Measurements from ENCODE around the gene SHH. TPM values are rescaled to one million over a fixed set of nuclear protein-coding genes. Genes with fewer than 3 reads are reported as not detected.

The SHH gene
- total RNA-seq, 1 experiment from 2014 or later, result 0.26 TPM

GRCh38 chr7:155790666-155791065, 21.6 kb downstream of the SHH start:
- Mint-ChIP-seq H3K9me3 (peaks cover 3% of the 10 kb centered on the region; the same call in 1 of the 2 replicates), H3K4me3 (no peak overlapping the region), H3K27me3 (ENCODE audit: low read depth) (peaks cover 35% of the 10 kb centered on the region), H3K36me3 (no peaks in the 10 kb centered on the region), H3K4me1 (peaks cover 4% of the 10 kb centered on the region), H3K27ac (no peak overlapping the region)
- POLR2A ChIA-PET, result no interaction called here
- DNase-seq (ENCODE audit: low spot score), result no peak
- ATAC-seq, result no peak
- CTCF ChIA-PET, result interaction anchor here (0.5 to 1.2 kb wide), 2 partner anchors 192 to 345 kb away, joined by 3 to 4 read pairs; no protein-coding TSS in a partner anchor
- no peak for TF ChIP-seq ESRRA (CRISPR knock-in tag; IDR thresholded peaks at IDR 0.05; ENCODE audit: borderline replicate concordance)
- TF ChIP-seq, protein P1, sequence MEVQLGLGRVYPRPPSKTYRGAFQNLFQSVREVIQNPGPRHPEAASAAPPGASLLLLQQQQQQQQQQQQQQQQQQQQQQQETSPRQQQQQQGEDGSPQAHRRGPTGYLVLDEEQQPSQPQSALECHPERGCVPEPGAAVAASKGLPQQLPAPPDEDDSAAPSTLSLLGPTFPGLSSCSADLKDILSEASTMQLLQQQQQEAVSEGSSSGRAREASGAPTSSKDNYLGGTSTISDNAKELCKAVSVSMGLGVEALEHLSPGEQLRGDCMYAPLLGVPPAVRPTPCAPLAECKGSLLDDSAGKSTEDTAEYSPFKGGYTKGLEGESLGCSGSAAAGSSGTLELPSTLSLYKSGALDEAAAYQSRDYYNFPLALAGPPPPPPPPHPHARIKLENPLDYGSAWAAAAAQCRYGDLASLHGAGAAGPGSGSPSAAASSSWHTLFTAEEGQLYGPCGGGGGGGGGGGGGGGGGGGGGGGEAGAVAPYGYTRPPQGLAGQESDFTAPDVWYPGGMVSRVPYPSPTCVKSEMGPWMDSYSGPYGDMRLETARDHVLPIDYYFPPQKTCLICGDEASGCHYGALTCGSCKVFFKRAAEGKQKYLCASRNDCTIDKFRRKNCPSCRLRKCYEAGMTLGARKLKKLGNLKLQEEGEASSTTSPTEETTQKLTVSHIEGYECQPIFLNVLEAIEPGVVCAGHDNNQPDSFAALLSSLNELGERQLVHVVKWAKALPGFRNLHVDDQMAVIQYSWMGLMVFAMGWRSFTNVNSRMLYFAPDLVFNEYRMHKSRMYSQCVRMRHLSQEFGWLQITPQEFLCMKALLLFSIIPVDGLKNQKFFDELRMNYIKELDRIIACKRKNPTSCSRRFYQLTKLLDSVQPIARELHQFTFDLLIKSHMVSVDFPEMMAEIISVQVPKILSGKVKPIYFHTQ (CRISPR knock-in tag; IDR thresholded peaks at IDR 0.05), result no peak
- TF ChIP-seq ZNF532 (CRISPR knock-in tag; IDR thresholded peaks at IDR 0.05; ENCODE audit: borderline replicate concordance), result no peak
- no peak for TF ChIP-seq OVOL2 (CRISPR knock-in tag; IDR thresholded peaks at IDR 0.05; ENCODE audit: borderline replicate concordance)
- TF ChIP-seq, protein P2, sequence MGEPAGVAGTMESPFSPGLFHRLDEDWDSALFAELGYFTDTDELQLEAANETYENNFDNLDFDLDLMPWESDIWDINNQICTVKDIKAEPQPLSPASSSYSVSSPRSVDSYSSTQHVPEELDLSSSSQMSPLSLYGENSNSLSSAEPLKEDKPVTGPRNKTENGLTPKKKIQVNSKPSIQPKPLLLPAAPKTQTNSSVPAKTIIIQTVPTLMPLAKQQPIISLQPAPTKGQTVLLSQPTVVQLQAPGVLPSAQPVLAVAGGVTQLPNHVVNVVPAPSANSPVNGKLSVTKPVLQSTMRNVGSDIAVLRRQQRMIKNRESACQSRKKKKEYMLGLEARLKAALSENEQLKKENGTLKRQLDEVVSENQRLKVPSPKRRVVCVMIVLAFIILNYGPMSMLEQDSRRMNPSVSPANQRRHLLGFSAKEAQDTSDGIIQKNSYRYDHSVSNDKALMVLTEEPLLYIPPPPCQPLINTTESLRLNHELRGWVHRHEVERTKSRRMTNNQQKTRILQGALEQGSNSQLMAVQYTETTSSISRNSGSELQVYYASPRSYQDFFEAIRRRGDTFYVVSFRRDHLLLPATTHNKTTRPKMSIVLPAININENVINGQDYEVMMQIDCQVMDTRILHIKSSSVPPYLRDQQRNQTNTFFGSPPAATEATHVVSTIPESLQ (CRISPR knock-in tag; IDR thresholded peaks at IDR 0.05), result no peak
- no peak for TF ChIP-seq CBFB (CRISPR knock-in tag; IDR thresholded peaks at IDR 0.05; ENCODE audit: low read depth)
- no peak for TF ChIP-seq SMAD3 (CRISPR knock-in tag; IDR thresholded peaks at IDR 0.05; ENCODE audit: borderline replicate concordance)
- TF ChIP-seq ZNF121 (CRISPR knock-in tag; IDR thresholded peaks at IDR 0.05), result no peak
- no peak for TF ChIP-seq TP53 (CRISPR knock-in tag; IDR thresholded peaks at IDR 0.05)
- TF ChIP-seq, protein P3, sequence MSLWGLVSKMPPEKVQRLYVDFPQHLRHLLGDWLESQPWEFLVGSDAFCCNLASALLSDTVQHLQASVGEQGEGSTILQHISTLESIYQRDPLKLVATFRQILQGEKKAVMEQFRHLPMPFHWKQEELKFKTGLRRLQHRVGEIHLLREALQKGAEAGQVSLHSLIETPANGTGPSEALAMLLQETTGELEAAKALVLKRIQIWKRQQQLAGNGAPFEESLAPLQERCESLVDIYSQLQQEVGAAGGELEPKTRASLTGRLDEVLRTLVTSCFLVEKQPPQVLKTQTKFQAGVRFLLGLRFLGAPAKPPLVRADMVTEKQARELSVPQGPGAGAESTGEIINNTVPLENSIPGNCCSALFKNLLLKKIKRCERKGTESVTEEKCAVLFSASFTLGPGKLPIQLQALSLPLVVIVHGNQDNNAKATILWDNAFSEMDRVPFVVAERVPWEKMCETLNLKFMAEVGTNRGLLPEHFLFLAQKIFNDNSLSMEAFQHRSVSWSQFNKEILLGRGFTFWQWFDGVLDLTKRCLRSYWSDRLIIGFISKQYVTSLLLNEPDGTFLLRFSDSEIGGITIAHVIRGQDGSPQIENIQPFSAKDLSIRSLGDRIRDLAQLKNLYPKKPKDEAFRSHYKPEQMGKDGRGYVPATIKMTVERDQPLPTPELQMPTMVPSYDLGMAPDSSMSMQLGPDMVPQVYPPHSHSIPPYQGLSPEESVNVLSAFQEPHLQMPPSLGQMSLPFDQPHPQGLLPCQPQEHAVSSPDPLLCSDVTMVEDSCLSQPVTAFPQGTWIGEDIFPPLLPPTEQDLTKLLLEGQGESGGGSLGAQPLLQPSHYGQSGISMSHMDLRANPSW (CRISPR knock-in tag; conservative IDR thresholded peaks at IDR 0.05; ENCODE audit: low read depth), result no peak
- TF ChIP-seq SP1 (CRISPR knock-in tag; conservative IDR thresholded peaks at IDR 0.05), result no peak
- no peak for TF ChIP-seq SOX15 (CRISPR knock-in tag; IDR thresholded peaks at IDR 0.05)
- TF ChIP-seq FOXK1 (CRISPR knock-in tag; IDR thresholded peaks at IDR 0.05), result no peak
- TF ChIP-seq, protein P4, sequence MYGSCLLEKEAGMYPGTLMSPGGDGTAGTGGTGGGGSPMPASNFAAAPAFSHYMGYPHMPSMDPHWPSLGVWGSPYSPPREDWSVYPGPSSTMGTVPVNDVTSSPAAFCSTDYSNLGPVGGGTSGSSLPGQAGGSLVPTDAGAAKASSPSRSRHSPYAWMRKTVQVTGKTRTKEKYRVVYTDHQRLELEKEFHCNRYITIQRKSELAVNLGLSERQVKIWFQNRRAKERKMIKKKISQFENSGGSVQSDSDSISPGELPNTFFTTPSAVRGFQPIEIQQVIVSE (CRISPR knock-in tag; IDR thresholded peaks at IDR 0.05; ENCODE audit: borderline replicate concordance), result no peak
- no peak for TF ChIP-seq PRRX2 (CRISPR knock-in tag; IDR thresholded peaks at IDR 0.05)
- TF ChIP-seq E2F4 (CRISPR knock-in tag; IDR thresholded peaks at IDR 0.05; ENCODE audit: borderline replicate concordance, low read depth), result no peak
- no peak for TF ChIP-seq ZNF219 (CRISPR knock-in tag; IDR thresholded peaks at IDR 0.05; ENCODE audit: borderline replicate concordance)
- no peak for TF ChIP-seq ATF2 (CRISPR knock-in tag; IDR thresholded peaks at IDR 0.05; ENCODE audit: borderline replicate concordance, low read depth)
- TF ChIP-seq, protein P5, sequence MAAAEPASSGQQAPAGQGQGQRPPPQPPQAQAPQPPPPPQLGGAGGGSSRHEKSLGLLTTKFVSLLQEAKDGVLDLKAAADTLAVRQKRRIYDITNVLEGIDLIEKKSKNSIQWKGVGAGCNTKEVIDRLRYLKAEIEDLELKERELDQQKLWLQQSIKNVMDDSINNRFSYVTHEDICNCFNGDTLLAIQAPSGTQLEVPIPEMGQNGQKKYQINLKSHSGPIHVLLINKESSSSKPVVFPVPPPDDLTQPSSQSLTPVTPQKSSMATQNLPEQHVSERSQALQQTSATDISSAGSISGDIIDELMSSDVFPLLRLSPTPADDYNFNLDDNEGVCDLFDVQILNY (CRISPR knock-in tag; IDR thresholded peaks at IDR 0.05), result no peak
- TF ChIP-seq, protein P6, sequence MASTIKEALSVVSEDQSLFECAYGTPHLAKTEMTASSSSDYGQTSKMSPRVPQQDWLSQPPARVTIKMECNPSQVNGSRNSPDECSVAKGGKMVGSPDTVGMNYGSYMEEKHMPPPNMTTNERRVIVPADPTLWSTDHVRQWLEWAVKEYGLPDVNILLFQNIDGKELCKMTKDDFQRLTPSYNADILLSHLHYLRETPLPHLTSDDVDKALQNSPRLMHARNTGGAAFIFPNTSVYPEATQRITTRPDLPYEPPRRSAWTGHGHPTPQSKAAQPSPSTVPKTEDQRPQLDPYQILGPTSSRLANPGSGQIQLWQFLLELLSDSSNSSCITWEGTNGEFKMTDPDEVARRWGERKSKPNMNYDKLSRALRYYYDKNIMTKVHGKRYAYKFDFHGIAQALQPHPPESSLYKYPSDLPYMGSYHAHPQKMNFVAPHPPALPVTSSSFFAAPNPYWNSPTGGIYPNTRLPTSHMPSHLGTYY (CRISPR knock-in tag; IDR thresholded peaks at IDR 0.05), result no peak

All from WTC11 (cell line).